ENCODE data around the gene OR13J1.
A peak's percentile ranks its signal among the peaks of the same experiment; 100 is the strongest.

OR13J1 gene

DNA sequence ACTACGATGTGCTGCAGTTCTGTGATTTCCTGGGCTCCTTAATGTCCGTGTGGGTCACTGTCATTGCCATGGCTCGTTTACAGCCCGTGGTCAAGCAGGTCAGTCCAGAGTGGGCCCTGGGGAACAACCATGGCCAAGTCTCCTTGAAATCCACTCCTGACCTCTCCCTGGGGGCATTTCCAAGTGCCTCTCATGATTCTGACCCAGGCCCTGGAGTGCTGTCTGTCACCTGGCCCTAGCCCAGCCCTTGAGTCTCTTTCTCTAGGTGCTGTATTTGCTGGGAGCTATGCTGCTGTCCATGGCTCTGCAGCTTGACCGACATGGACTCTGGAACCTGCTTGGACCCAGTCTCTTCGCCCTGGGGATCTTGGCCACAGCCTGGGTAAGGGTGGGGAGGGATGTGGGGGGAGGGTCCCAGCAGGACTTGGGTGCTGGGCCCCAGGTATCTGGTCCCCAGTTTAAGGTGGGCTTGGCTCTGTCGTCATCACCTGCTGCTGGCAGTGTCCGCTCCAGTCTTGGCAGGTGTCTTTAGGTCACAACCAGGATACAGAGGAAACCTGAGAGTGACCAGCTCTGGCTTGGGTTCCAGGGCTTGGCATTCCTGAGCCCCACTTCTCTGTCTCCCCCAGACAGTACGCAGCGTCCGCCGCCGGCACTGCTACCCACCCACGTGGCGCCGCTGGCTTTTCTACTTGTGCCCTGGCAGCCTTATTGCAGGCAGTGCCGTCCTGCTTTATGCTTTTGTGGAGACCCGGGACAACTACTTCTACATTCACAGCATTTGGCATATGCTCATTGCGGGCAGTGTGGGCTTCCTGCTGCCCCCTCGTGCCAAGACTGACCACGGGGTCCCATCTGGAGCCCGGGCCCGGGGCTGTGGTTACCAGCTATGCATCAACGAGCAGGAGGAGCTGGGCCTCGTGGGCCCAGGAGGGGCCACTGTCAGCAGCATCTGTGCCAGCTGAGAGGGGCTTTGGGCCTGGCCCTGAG is 17.0 kb downstream of the OR13J1 start:
- no peaks in the 10 kb centered on the region for H3K36me3 ChIP-seq (ENCODE audit: control insufficient read depth, low read depth, low read length)
- no peak overlapping the region for H3K9ac ChIP-seq (ENCODE audit: low read length)
- no peak overlapping the region for H3K27ac ChIP-seq (ENCODE audit: low read length)
- no peaks in the 10 kb centered on the region for H3K9me3 ChIP-seq (ENCODE audit: control insufficient read depth, low read depth, low read length)
- no peaks in the 10 kb centered on the region for H3K4me1 ChIP-seq (ENCODE audit: control insufficient read depth, low read depth, low read length)
- no peak overlapping the region for H3K4me3 ChIP-seq (ENCODE audit: low read length)
- no peaks in the 10 kb centered on the region for H3K27me3 ChIP-seq (ENCODE audit: control insufficient read depth, insufficient read depth, low read length)

DNA sequence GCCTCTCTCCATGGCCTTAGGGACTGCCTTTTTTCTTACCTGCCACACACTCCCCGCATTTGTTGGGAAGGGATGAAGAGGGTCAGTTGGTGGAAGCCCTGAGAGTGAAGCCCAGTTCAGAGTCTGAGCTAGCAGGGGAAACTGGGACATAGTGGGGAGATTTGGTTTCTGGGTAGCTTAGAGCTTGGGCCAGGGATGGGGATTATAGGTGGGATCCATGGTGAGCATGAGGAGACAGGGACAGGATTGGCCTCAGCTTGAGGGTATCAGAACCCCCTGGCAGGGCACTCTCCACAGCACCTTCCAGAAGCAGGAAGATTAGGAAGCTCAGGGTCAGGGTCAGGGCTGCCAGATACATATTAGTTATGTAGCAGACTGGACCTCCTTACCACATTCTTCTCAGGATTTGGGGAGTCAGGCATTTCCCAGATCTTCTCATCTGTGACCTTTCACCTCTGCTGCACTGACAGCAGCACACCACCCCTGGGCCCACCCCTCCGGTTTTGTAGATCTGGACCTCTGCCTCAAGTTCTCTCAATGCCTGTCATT is 17.9 kb downstream of the OR13J1 start:
- H3K9me3 ChIP-seq (ENCODE audit: control insufficient read depth, low read depth, low read length): no peaks in the 10 kb centered on the region
- no peaks in the 10 kb centered on the region for H3K4me1 ChIP-seq (ENCODE audit: control insufficient read depth, low read depth, low read length)
- peaks cover 3% of the 10 kb centered on the region for H3K27me3 ChIP-seq (ENCODE audit: control insufficient read depth, insufficient read depth, low read length)
- H3K27ac ChIP-seq (ENCODE audit: low read length): no peak overlapping the region
- no peak overlapping the region for H3K4me3 ChIP-seq (ENCODE audit: low read length)
- no peak overlapping the region for H3K9ac ChIP-seq (ENCODE audit: low read length)
- no peaks in the 10 kb centered on the region for H3K36me3 ChIP-seq (ENCODE audit: control insufficient read depth, low read depth, low read length)

DNA sequence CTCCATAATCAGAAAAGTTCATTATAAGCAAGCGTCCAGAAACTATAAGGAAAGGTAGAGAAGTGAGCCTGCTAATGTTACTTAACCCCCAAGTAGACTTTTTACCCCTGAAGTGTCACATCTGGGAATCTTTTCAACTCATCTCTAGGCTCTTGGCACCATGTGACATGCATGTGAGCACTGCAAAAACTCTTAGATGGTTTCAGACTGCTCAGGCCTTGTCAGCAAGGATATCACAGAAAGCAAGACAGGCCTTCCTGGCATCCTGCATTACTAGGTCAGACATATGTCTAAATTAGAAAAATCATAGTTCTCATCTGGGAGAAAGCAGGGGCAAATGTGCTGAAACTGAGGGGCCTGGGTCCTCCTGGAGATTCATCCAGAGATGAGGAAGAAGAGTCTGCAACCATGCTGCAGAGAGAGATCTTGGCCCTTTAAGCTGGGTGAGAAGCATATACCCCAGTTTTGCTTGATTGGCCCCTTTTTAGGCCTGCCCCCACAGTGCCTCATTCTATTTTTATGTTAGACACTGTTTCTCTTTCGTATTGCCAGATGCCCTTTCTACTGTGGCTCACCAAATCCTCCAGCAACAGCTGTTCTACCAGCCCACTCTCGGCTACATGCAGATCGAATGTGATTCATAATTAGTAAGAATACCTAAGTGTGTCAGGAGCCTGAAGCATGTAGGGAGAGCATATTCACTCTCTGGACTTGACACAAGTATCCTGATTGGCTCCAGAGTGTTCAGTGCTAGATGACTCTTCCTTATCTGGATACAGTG is 22.2 kb downstream of the OR13J1 start:
- no peaks in the 10 kb centered on the region for H3K36me3 ChIP-seq (ENCODE audit: control insufficient read depth, low read depth, low read length)
- H3K27ac ChIP-seq (ENCODE audit: low read length): no peak overlapping the region
- H3K4me1 ChIP-seq (ENCODE audit: control insufficient read depth, low read depth, low read length): peaks cover 19% of the 10 kb centered on the region
- H3K9me3 ChIP-seq (ENCODE audit: control insufficient read depth, low read depth, low read length): no peaks in the 10 kb centered on the region
- H3K9ac ChIP-seq (ENCODE audit: low read length): no peak overlapping the region
- no peak overlapping the region for H3K4me3 ChIP-seq (ENCODE audit: low read length)
- peaks cover 26% of the 10 kb centered on the region for H3K27me3 ChIP-seq (ENCODE audit: control insufficient read depth, insufficient read depth, low read length)

DNA sequence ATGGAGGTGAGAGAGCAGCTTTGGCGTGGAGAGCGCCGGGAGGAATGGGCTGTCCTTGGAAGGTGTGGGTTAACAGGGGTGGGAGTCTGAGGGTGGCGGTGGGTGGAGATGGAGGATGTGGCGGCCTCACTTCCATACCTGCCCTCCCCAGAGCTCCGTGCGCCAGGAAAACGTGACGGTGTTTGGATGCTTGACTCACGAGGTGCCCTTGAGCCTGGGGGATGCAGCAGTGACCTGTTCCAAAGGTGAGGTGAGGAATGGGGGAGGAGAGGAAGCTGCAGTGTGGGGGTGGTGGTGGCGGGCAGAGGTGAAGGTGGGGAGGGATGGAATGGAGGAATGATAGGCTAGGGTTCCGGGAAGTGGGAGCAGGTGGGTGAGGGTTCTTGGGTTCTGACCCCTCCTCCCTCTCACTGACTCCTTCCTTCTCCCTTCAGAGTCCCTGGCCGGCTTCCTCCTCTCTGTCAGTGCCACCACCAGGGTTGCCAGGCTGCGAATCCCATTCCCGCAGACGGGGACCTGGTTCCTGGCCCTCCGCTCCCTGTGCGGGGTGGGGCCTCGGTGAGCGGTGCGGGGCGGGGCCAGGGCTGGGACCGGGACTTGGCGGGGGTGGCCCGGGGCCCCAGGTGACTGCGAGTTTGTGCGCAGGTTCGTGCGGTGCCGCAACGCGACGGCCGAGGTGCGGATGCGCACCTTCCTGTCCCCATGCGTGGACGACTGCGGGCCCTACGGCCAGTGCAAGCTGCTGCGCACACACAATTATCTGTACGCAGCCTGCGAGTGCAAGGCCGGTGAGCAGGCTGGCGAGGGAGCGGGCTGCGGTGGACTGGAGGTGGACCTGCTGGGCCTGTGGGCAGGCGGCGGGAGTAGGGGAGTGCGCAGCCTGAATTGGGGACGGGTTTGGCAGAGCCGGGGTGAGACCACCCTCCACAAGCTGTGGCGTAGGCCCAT is 24.1 kb downstream of the OR13J1 start:
- Histone ChIP-seq H3K4me1 (ENCODE audit: control insufficient read depth, low read depth, low read length) (peaks cover 19% of the 10 kb centered on the region), H3K27ac (ENCODE audit: low read length) (no peak overlapping the region), H3K4me3 (ENCODE audit: low read length) (peak overlapping the region; percentile 60), H3K36me3 (ENCODE audit: control insufficient read depth, low read depth, low read length) (no peaks in the 10 kb centered on the region), H3K9me3 (ENCODE audit: control insufficient read depth, low read depth, low read length) (no peaks in the 10 kb centered on the region), H3K27me3 (ENCODE audit: control insufficient read depth, insufficient read depth, low read length) (peaks cover 26% of the 10 kb centered on the region), H3K9ac (ENCODE audit: low read length) (no peak overlapping the region)

DNA sequence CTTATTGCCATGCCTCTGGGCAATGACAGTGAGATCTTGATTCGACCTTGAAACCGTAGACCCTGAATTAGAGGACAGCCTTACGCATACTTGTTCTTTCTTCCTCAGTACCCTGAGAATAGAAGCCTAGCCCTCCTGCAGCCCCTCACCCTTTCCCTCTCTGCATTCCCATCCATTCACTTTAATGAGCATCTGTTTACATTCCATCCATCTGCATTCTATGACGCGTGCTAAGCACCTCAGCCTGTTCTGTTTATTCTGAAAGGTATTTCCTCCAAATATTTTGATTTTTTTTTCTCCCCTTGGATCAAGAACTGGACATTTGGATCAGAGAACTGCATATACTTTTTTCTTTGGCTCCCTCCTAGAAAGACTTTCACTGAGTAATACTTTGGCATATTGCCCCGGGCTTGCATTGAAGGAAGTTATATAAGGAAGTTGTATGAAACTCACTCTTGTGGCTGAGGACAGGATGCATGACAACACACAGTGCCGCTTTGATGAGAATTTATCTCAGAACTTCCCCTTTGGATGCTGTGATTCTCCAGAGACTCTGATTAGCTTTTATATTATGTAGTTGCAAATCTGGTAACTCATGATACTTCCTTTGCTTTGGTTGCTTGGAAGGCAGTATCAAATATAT is 25.5 kb downstream of the OR13J1 start:
- peak overlapping the region; percentile 18 for H3K4me3 ChIP-seq (ENCODE audit: low read length)
- peaks cover 26% of the 10 kb centered on the region for H3K27me3 ChIP-seq (ENCODE audit: control insufficient read depth, insufficient read depth, low read length)
- H3K4me1 ChIP-seq (ENCODE audit: control insufficient read depth, low read depth, low read length): peaks cover 19% of the 10 kb centered on the region
- H3K27ac ChIP-seq (ENCODE audit: low read length): no peak overlapping the region
- no peaks in the 10 kb centered on the region for H3K36me3 ChIP-seq (ENCODE audit: control insufficient read depth, low read depth, low read length)
- no peak overlapping the region for H3K9ac ChIP-seq (ENCODE audit: low read length)
- no peaks in the 10 kb centered on the region for H3K9me3 ChIP-seq (ENCODE audit: control insufficient read depth, low read depth, low read length)

DNA sequence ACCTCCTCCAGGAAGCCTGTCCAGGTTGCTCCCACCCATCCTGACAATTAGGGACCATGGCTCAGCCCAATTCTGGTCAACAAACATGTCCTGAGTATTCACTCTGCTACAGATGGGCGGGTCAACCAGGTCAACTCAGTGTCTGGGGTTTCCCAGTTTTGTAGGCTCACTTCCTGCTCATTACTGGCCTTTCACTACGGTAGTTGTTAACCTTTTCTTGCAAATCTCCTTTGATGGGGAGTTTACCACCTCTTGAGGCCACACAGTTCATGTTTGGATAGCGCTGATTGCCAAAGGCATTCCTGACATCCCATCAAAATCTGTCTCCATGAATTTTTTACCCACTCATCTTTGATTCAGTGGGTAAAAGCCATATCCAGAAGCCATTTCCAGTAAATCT is 27.4 kb downstream of the OR13J1 start:
- no peaks in the 10 kb centered on the region for H3K36me3 ChIP-seq (ENCODE audit: control insufficient read depth, low read depth, low read length)
- no peak overlapping the region for H3K9ac ChIP-seq (ENCODE audit: low read length)
- H3K4me3 ChIP-seq (ENCODE audit: low read length): no peak overlapping the region
- H3K27me3 ChIP-seq (ENCODE audit: control insufficient read depth, insufficient read depth, low read length): peaks cover 26% of the 10 kb centered on the region
- H3K9me3 ChIP-seq (ENCODE audit: control insufficient read depth, low read depth, low read length): no peaks in the 10 kb centered on the region
- peaks cover 19% of the 10 kb centered on the region for H3K4me1 ChIP-seq (ENCODE audit: control insufficient read depth, low read depth, low read length)
- H3K27ac ChIP-seq (ENCODE audit: low read length): no peak overlapping the region

DNA sequence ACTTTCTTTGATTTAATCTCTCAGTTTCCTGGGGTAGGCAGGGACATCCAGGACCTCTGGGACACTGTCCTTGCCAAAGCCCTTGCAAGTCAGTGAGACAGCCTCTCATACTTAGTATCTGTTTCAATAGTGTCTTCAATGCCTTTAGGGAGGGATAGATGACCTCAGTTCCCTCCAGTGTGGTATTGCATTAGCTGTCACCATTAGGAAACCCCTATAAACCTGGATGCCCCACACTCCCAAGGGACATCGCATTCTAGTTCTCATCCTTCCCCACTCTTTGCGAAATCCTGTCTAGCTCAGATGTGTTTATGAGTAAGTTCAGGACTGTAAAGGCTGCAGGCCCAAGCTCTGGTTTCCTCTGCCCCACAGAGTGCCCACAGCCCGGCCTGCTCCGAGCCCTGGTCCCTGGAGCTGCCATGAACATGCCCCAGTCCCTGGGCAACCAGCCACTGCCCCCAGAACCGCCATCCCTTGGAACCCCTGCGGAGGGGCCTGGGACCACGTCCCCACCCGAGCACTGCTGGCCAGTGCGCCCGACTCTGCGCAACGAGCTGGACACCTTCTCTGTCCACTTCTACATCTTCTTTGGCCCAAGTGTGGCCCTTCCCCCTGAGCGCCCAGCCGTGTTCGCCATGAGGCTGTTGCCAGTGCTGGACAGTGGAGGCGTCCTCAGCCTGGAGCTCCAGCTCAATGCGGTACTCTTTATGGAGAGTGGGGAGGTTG is 28.0 kb downstream of the OR13J1 start:
- Histone ChIP-seq H3K9me3 (ENCODE audit: control insufficient read depth, low read depth, low read length) (no peaks in the 10 kb centered on the region), H3K27ac (ENCODE audit: low read length) (no peak overlapping the region), H3K27me3 (ENCODE audit: control insufficient read depth, insufficient read depth, low read length) (peaks cover 22% of the 10 kb centered on the region), H3K9ac (ENCODE audit: low read length) (no peak overlapping the region), H3K36me3 (ENCODE audit: control insufficient read depth, low read depth, low read length) (no peaks in the 10 kb centered on the region), H3K4me1 (ENCODE audit: control insufficient read depth, low read depth, low read length) (peaks cover 19% of the 10 kb centered on the region), H3K4me3 (ENCODE audit: low read length) (no peak overlapping the region)

DNA sequence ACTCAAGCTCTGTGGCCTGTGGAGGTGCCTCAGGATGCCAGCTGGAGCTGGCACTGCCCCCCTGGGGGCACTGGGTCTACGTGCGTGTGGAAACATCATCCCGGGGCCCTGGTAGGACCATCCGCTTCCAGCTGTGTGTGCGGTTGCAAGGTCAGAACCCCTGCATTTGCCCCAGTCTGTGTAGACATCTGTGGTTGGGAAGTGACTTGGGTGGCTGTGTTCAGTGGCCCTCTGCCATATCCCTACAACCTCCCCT is 28.6 kb downstream of the OR13J1 start:
- peaks cover 19% of the 10 kb centered on the region for H3K4me1 ChIP-seq (ENCODE audit: control insufficient read depth, low read depth, low read length)

DNA sequence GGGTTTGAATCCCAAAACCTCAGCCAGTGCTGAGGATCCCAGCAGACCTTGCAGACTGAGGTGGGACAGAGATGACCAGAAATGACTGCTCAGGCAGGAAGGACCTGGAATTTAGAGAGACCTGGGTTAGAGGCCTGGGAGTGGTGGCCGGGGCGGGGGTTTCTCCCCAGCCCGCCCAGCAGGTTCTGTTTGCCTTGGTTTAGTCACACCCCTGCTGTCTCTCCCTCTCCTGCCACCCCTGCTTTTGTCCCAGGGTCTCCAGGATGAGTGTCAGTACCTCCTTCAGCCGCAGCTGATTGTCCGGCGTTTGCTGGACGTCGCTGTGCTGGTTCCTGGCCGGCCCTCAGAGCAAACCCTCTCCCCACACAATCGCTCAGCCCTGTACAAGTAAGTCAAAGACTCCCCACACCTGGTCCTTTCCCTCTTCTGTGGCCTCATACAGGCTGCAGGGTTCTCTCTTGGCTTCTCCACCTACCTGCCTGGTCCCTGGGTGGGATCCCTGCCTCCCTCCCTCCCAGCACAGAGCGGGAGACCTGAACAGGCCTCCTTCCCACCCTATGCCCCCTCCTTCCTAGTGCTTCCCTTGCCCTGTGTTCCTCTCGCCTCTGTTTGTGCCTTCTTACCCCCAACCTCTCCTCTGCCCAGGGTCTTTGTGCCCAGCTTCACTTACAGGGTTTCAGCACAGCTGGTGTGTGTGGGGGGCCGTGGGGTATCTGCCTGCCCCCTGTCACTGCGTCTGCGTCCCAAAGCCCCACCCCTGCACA is 29.1 kb downstream of the OR13J1 start:
- H3K4me1 ChIP-seq (ENCODE audit: control insufficient read depth, low read depth, low read length): peaks cover 19% of the 10 kb centered on the region
- peaks cover 10% of the 10 kb centered on the region for H3K27me3 ChIP-seq (ENCODE audit: control insufficient read depth, insufficient read depth, low read length)
- no peaks in the 10 kb centered on the region for H3K9me3 ChIP-seq (ENCODE audit: control insufficient read depth, low read depth, low read length)
- no peak overlapping the region for H3K27ac ChIP-seq (ENCODE audit: low read length)
- H3K9ac ChIP-seq (ENCODE audit: low read length): no peak overlapping the region
- H3K4me3 ChIP-seq (ENCODE audit: low read length): no peak overlapping the region
- no peaks in the 10 kb centered on the region for H3K36me3 ChIP-seq (ENCODE audit: control insufficient read depth, low read depth, low read length)

More for the DNA sequence above, 28.6 kb downstream of the OR13J1 start:
- H3K27ac ChIP-seq (ENCODE audit: low read length): no peak overlapping the region
- peaks cover 16% of the 10 kb centered on the region for H3K27me3 ChIP-seq (ENCODE audit: control insufficient read depth, insufficient read depth, low read length)
- H3K4me3 ChIP-seq (ENCODE audit: low read length): no peak overlapping the region
- H3K36me3 ChIP-seq (ENCODE audit: control insufficient read depth, low read depth, low read length): no peaks in the 10 kb centered on the region
- no peaks in the 10 kb centered on the region for H3K9me3 ChIP-seq (ENCODE audit: control insufficient read depth, low read depth, low read length)
- H3K9ac ChIP-seq (ENCODE audit: low read length): no peak overlapping the region

DNA sequence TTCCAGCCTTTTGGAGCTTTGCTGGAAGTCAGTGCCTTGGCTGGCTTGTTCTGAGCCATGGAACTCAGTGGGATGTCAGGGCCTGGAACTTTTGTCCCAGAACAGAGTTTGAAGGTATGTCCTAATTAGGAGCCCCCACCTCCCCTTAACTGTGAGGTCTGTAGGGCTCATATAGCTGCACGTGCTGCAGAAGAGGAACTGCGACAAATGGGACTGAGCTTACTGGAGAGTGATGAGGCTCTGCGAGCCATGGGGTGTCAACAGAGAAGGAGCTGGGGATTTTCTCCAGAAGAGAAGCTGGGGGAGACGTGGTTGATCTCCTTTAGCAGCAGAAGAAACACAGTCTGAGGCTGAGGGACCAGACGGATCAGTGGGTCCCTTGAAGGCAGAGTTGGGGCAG is 30.3 kb downstream of the OR13J1 start:
- Histone ChIP-seq H3K9ac (ENCODE audit: low read length) (no peak overlapping the region), H3K27me3 (ENCODE audit: control insufficient read depth, insufficient read depth, low read length) (peaks cover 1% of the 10 kb centered on the region), H3K9me3 (ENCODE audit: control insufficient read depth, low read depth, low read length) (no peaks in the 10 kb centered on the region), H3K27ac (ENCODE audit: low read length) (no peak overlapping the region), H3K36me3 (ENCODE audit: control insufficient read depth, low read depth, low read length) (no peaks in the 10 kb centered on the region), H3K4me3 (ENCODE audit: low read length) (no peak overlapping the region), H3K4me1 (ENCODE audit: control insufficient read depth, low read depth, low read length) (peaks cover 11% of the 10 kb centered on the region)

Data from iPS-18a (cell line).